Right ventricle myocardium inferior (tissue), 1 donor: ENCODE data around the gene CD247. TPM values are rescaled to one million over a fixed set of nuclear protein-coding genes. Genes with fewer than 3 reads are reported as not detected.
A peak's percentile ranks its signal among the peaks of the same experiment; 100 is the strongest.

Experiments
- ATAC-seq: fragments of 200-7000 bp; cut with Tn5 transposase; one replicate; pipeline ENCODE4 v1.9.1; 2020; ENCODE audit warnings: mild to moderate bottlenecking, moderate library complexity
- DNase-seq: peaks from one replicate; pipeline ENCODE4 v3.0.0; 2021; ENCODE audit errors: missing footprints
- intact Hi-C: fragments of 100-400 bp; cut with DNase I; formaldehyde crosslinking; loops from one replicate; pipeline ENCODE4 v1.11.0; 2022
- total RNA-seq: library from RNA; stranded (reverse); fragmentation: NEBNext Ultra II Directional; extraction: Animal tissue kit (Norgen Biotek cat#: 25700); gene quantifications from one replicate; pipeline ENCODE4 v1.2.1, GENCODE V29; 2021
- donor health status: DM: no; HTN: yes; CAD: no; lungs with severe emphysema.

Gene CD247
- total RNA-seq, 1 donor from 2014 or later = 0.92 TPM

GRCh38 chr1:167434306-167434705 is 84.0 kb downstream of the CD247 start:
- intact Hi-C loops = no loop called here
- ATAC-seq = no peak

DNA sequence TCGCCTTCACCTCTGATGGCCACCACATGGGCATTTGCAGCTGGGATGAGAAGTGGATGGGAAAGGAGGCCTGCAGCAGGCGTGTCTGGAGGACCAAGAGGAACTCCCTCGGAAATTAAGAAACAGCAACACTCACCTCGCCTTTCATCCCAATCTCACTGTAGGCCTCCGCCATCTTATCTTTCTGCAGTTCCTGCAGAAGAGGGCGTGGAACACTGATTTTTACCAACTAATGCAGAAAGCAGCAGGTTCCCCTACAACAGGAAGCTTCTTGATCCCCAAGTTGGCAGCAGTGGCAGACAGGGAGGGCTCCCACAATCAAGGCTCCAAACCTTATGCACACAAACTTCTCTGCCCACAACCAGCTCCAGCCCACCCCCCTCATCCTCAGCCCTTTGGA is 84.4 kb downstream of the CD247 start:
- DNase-seq (no peak), ATAC-seq (no peak)
- intact Hi-C loops = no loop called here

More at GRCh38 chr1:167434306-167434705, 84.0 kb downstream of the CD247 start:
- no peak for DNase-seq

DNA sequence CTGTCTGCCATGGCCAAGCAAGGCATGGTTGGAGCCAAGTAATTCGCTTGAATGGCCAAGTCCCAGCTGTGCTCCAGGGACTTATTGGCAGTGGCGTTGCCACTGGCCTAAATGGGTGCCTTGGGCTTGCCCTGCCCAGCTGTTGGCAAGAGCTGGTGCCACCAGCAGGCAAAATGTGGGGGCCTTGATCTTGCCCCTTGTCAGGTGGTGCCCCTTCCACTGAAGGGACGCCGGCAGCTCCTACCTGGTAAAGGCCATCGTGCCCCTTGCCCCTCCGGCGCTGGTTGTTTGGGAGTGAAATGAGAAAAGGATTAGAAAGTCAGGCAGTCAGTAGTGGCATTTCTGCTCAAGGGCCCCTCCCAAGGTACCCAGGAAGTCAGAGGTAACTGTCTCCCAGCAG is 85.5 kb downstream of the CD247 start:
- ATAC-seq = no peak
- intact Hi-C loops = no loop called here
- no peak for DNase-seq

DNA sequence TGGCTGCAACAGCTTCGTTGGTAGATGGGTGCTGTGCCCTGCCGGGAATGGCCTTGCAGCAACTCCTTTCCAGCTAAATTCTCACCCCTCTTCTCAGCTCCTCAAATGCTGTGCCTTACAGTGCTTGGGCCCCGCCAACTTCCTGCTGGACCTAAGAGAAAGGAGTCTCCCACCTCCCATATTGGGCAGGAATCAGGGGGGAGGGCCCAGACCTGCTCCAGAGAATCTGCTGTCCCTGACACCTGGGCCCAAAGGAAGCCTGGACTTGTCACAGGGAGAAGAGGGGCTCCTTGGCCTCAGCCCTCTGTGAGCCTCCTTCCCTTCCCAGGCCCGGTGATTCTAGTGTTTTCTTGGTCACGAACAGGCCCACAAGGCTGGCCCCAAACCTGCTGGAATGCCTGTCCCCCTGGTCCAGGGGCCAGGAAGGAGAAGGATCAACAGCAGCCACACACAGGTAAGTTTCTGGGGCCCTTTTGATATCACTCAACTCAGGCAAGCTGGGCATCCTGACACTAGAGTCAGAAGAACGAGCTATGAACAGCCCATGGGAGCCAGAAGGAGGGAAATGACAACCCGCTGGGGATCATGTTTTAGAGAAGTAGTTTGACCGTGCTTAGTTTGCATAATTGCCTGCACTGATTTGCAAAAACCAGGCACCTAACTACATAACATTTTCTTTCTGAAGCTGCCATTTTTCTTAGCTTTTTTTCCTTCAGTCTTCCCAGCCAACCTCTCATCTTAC is 86.2 kb downstream of the CD247 start:
- ATAC-seq = no peak
- intact Hi-C loops = no loop called here
- no peak for DNase-seq

- ATAC-seq = peak; percentile 29
- DNase-seq = no peak
- intact Hi-C loops = no loop called here
These were observed 86.9 kb downstream of the CD247 start for GRCh38 chr1:167431261-167431908.

DNA sequence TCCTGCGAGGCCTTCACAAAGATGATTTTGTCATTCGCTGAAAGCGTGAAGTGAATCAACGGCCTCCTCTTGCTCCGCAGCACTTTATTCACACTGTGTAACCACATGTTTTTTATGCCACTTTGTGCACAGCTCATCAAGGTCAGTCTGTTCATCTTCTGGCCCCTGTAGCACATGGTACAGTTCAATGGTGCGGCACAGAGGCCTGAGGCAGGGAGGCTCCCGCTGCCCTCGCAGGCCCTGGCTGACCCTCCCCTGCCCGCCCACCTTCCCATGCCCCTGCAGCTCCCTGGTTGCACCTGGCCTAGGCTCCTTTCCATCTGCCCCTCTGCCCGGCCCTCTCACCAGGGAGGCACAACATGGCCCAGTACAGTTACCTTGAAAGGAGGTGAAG is 87.5 kb downstream of the CD247 start:
- no peak for ATAC-seq
- intact Hi-C loops = no loop called here
- no peak for DNase-seq

DNA sequence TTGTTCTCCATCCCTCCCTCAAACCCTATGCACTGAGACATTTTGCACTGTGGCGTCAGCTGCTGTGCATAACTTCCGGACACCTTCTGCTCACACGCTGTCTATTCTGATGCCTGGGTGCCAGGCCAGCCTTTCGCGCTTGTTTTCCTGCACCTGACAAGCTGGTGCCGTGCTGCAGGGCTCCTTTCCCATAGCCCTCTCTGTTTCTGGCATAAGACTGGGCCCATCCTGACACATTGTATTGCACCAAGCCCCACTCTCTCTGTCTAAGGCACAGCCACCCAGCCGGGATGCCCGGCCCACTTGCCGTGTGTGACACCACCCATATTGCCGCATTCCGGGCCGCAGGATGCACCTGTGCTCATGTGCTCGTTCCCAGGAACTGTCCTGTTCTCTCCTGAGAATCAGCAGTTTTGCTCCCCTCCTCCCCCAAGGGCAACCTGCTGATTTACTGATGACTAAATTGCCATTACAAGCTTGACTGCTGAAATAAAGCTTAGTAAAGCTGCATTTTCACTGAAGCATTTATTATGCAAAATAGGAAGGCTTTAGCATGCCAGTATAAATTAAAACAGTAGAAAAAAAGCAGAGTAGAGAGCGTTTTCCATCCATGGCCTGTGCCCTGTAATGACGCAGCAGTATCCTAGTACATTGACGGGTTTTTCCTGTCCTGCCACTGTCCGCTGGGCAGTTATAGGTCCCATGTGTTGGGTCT is 88.0 kb downstream of the CD247 start:
- no peak for DNase-seq
- no peak for ATAC-seq
- intact Hi-C loops = no loop called here

DNA sequence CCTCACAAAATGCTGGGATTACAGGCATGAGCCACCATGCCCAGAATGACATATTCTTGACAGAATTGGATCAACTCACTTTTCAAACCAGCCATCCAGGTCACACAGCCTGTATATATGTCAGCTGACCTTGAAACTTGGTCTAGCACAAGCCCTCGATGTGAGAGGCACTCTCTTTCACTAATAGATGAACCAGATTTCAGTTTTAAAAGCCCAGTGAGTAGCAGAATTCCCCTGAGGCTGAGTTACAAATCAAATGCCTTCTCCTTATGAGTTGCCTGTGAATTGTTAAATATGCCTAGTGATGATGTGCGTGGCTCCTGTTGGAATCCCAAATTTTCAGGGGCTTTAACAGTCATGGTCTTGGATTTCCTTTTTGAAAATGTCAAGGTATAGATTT is 88.7 kb downstream of the CD247 start:
- no peak for DNase-seq
- intact Hi-C loops = no loop called here

DNA sequence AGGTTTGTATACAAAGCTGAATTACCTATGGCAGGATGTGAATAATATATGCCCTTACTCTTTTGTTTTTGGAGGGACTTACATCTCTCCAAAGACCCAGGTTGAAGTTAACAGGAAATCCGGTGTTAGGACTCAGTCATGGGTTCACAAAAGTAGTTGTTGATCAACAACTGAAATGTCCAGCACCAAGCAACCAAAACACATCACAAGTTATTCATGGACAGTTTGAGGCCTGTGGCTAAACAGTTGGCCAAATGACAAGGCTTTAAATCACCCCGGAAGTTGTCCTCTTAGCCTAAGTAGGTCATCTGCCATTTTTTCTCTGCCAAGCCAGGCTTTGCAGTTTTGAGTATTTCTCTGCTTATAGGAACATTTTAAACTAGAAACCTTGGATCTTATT is 89.9 kb downstream of the CD247 start:
- DNase-seq (no peak), ATAC-seq (no peak)
- intact Hi-C loops = no loop called here

More for the DNA sequence above, 88.7 kb downstream of the CD247 start:
- no peak for ATAC-seq

- no peak for DNase-seq
- intact Hi-C loops = no loop called here
- no peak for ATAC-seq
These were observed 90.5 kb downstream of the CD247 start for GRCh38 chr1:167427848-167428247.

GRCh38 chr1:167426716-167427115 is 91.6 kb downstream of the CD247 start:
- ATAC-seq = no peak

GRCh38 chr1:167425482-167425881 is 92.8 kb downstream of the CD247 start:
- intact Hi-C loops = no loop called here
- ATAC-seq = no peak
- DNase-seq = no peak

More at GRCh38 chr1:167426716-167427115, 91.6 kb downstream of the CD247 start:
- intact Hi-C loops = no loop called here
- DNase-seq = no peak

- intact Hi-C loops = no loop called here
- DNase-seq (no peak), ATAC-seq (no peak)
These were observed 94.4 kb downstream of the CD247 start for GRCh38 chr1:167423684-167424619.

DNA sequence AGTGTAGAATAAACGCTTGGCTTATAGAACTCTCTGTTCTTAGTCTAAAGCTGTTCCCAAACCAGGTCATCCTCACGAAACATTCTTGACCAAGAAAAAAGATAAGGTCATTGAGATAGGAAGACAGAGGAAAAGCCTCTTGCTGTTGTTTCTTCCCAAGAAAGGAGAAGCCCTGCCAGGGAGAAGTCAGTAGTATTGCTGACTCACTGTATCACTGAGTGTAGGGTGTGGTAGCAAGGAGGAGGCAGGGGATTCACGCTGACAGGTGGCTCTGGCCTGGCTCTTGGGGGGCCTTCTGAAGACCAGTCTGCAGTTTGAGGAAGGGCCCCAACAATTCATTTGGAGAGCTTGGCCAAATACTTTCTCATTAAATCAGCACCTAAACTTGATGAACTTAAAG is 97.8 kb downstream of the CD247 start:
- ATAC-seq (no peak), DNase-seq (no peak)

DNA sequence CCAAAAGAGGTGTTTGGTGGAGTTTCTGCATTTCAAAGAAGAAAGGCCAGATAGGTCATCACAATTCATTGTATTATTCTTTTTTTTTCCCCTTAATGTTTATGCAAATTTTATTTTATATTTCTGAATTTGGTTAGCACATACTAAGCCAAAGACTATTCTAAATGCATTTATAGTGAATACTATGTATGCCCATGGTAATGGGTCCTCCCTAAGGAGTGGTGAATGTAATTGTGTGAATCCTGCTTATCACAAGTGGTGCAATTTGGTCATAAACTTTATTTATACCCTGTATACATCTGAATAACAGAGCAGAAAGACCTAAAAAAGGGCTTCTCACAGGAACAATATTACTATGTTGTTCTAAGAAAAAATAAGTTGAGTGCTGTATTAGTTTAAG is 99.1 kb downstream of the CD247 start:
- no peak for DNase-seq
- ATAC-seq = no peak
- intact Hi-C loops = no loop called here

More for the DNA sequence above, 97.8 kb downstream of the CD247 start:
- intact Hi-C loops = no loop called here

DNA sequence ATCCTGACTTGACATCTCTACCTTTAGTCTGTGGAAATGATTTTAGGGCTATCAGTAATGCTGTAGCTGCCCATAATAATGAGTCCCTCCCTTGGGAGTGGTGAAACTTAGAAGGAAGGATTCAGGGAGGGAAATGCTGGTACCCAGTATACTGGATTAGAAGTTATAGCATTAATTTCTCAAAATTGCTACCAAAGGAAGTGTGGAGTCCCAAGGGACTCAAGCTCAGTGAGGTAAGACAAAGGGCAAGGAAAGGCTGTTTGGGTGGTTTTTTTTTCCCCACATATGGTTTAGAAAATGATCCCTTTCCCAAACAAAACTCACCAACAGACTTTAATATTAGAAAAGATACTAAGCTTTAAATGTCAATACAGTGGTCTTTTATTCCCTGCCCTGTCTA is 99.9 kb downstream of the CD247 start:
- no peak for ATAC-seq
- intact Hi-C loops = no loop called here

DNA sequence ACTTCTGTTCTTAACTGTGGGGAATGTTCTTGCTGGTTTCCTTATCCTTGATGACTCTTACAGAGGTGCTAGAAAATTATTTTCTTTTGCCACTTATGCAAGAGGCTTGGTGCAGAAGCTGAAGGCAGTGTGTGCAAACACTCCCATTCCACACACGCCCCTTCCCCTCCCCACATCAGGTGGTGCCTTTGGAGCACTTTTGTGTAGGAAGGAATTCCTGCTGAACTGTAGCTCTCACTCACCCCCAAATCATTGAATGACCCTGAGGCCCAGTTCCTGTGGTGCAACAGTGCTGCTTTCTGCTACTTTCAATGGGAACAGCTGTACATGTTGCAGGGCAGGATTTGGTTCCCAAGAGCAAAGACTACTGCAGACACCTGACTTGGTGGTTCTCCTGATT is 101.8 kb downstream of the CD247 start:
- intact Hi-C loops = no loop called here
- DNase-seq (no peak), ATAC-seq (no peak)

More for the DNA sequence above, 99.9 kb downstream of the CD247 start:
- DNase-seq = no peak

GRCh38 chr1:167413328-167413727 is 105.0 kb downstream of the CD247 start:
- DNase-seq = no peak
- no peak for ATAC-seq
- intact Hi-C loops = no loop called here

- intact Hi-C loops = no loop called here
- ATAC-seq (no peak), DNase-seq (no peak)
These were observed 105.4 kb downstream of the CD247 start for GRCh38 chr1:167412920-167413319.
